ENCODE measurements around the gene ADAM15. TPM values are rescaled to one million over a fixed set of nuclear protein-coding genes. Genes with fewer than 3 reads are reported as not detected.

The ADAM15 gene
- polyA plus RNA-seq, 2 of the 4 experiments (the other 2 are of a cell fraction): 25.6 to 33.0 TPM

GRCh38 chr1:155011004-155011416 lies 40.1 kb upstream of the ADAM15 start:
- Histone ChIP-seq H3K4me1 (peaks cover 93% of the 10 kb centered on the region), H3K27ac (peak overlapping the region; percentile 67 to 100), H3K4me3 (no peak overlapping the region), H3K4me2 (peak overlapping the region; percentile 59), H3K9me3 (no peaks in the 10 kb centered on the region)
- no peak for FAIRE-seq
- no peak for ATAC-seq
- DNase-seq (ENCODE audit: low read depth in 1 of 2, low spot score in 1 of 2): no peak
- ChIA-PET POLR2A (interaction anchor here (1.1 kb wide), 1 partner anchor 10 kb away, joined by 3 read pairs; no protein-coding TSS in a partner anchor), CTCF (interaction anchor here (1.3 kb wide), 1 partner anchor 74 kb away, joined by 3 read pairs; no protein-coding TSS in a partner anchor)
- TF ChIP-seq HEYL (CRISPR knock-in tag; IDR thresholded peaks at IDR 0.05) (no peak), SMC3 (IDR thresholded peaks at IDR 0.05) (no peak), KDM5A (IDR thresholded peaks at IDR 0.05) (no peak), JUN (IDR thresholded peaks at IDR 0.05) (no peak), TP53 (CRISPR knock-in tag; IDR thresholded peaks at IDR 0.05) (no peak)
- 93% methylated on average over 4 of the region's 5 CpGs for WGBS (ENCODE audit: missing lambda C conversion rate)

GRCh38 chr1:155011437-155012025 lies 39.6 kb upstream of the ADAM15 start:
- DNase-seq (ENCODE audit: low read depth in 1 of 2, low spot score in 1 of 2): no peak
- no peaks in the 10 kb centered on the region for H3K9me3 ChIP-seq
- WGBS (ENCODE audit: missing lambda C conversion rate): 93% methylated on average over 3 of the region's 6 CpGs
- ChIA-PET POLR2A (no interaction called here), CTCF (interaction anchor here (1.3 kb wide), 1 partner anchor 73 kb away, joined by 3 read pairs; no protein-coding TSS in a partner anchor)
- peak overlapping the region; percentile 67 to 100 for H3K27ac ChIP-seq
- peaks cover 93% of the 10 kb centered on the region for H3K4me1 ChIP-seq
- no peak for FAIRE-seq
- no peak; a peak in 2 of 6 replicates for ATAC-seq
- H3K4me2 ChIP-seq: peak overlapping the region; percentile 59
- TF ChIP-seq FOXS1 (CRISPR knock-in tag; IDR thresholded peaks at IDR 0.05) (no peak), MAZ (IDR thresholded peaks at IDR 0.05; ENCODE audit: borderline replicate concordance, low read depth, low read length) (no peak), ZNF302 (CRISPR knock-in tag; IDR thresholded peaks at IDR 0.05) (no peak), TFCP2L1 (CRISPR knock-in tag; IDR thresholded peaks at IDR 0.05) (no peak), RFX5 (IDR thresholded peaks at IDR 0.05) (no peak), SMC3 (IDR thresholded peaks at IDR 0.05) (no peak), ATOH8 (CRISPR knock-in tag; IDR thresholded peaks at IDR 0.05; ENCODE audit: low read depth) (no peak), CBX8 (IDR thresholded peaks at IDR 0.05) (no peak), RCOR1 (IDR thresholded peaks at IDR 0.05; ENCODE audit: low read depth, low read length) (no peak), BCL3 (IDR thresholded peaks at IDR 0.05) (no peak), EHMT2 (IDR thresholded peaks at IDR 0.05; ENCODE audit: low read depth) (no peak)
- H3K4me3 ChIP-seq: no peak overlapping the region

GRCh38 chr1:155012026-155012546 lies 39.0 kb upstream of the ADAM15 start:
- H3K9me3 ChIP-seq: no peaks in the 10 kb centered on the region
- CTCF ChIA-PET: no interaction called here
- 0 out of 2 replicates have a peak, but pooled peaks have one; percentile 43 for TF ChIP-seq E2F6 (IDR thresholded peaks at IDR 0.05; ENCODE audit: borderline replicate concordance, low read depth)
- peak; percentile 60 for TF ChIP-seq USF2 (IDR thresholded peaks at IDR 0.05)
- no peak for TF ChIP-seq TFCP2L1 (CRISPR knock-in tag; IDR thresholded peaks at IDR 0.05)
- TF ChIP-seq MAX (IDR thresholded peaks at IDR 0.05): peak; percentile 58
- peaks cover 93% of the 10 kb centered on the region for H3K4me1 ChIP-seq
- ATAC-seq (peak in 1 of 2 experiments; percentile 59; a peak in 3 of 6 replicates), DNase-seq (ENCODE audit: low read depth in 1 of 2, low spot score in 1 of 2) (peak in 1 of 2 experiments; percentile 86), FAIRE-seq (no peak)
- no peak overlapping the region for H3K4me3 ChIP-seq
- WGBS (ENCODE audit: missing lambda C conversion rate): 22% methylated on average over 5 of the region's 9 CpGs
- POLR2A ChIA-PET: interaction anchor here (0.6 kb wide), 1 partner anchor 10 kb away, joined by 4 read pairs; the partner anchor contains the start of gene ZBTB7B
- peak overlapping the region; percentile 59 for H3K4me2 ChIP-seq
- peak overlapping the region; percentile 67 to 100 for H3K27ac ChIP-seq

Data from A549 (cell line).